Caco-2 (cell line): ENCODE measurements around the gene NHP2. TPM values are rescaled to one million over a fixed set of nuclear protein-coding genes. Genes with fewer than 3 reads are reported as not detected.

Experiments used
- BruUV-seq: library from RNA; stranded (reverse); fragments of 400-500 nt; replicated peaks from 2 replicates; lab custom pipeline; 2021; lab: Mats Ljungman, UMichigan
- CTCF ChIA-PET: fragments of 300-600 bp; sonication (Branson Sonifier 250); formaldehyde crosslinking; loops from one replicate; lab custom pipeline; 2022; ENCODE audit warnings: antibody characterized with exemption; lab: Charles Lee
- POLR2A ChIA-PET: fragments of 300-600 bp; sonication (Branson Sonifier 250); formaldehyde crosslinking; loops from one replicate; lab custom pipeline; 2022; ENCODE audit warnings: antibody characterized with exemption; lab: Charles Lee
- DNase-seq, 2 experiments: peaks; one replicate each; pipeline versions ENCODE4 v3.0.0 to v3.0.0-alpha.2; 2020 to 2022
- H3K27me3 ChIP-seq: replicated peaks from 2 replicates; pipeline ENCODE4 v1.6.0; 2011; ENCODE audit warnings: low read length; ENCODE audit not compliant: control insufficient read depth, insufficient read depth
- H3K36me3 ChIP-seq: 2 replicates; pipeline ENCODE4 v1.5.1; 2011; ENCODE audit warnings: low read length; ENCODE audit not compliant: control insufficient read depth, insufficient read depth
- H3K4me1 ChIP-seq: fragments of 250-450 bp; sonication (Bioruptor Pico); 2 replicates; pipeline ENCODE4 v1.5.1; 2020; ENCODE audit warnings: mild to moderate bottlenecking
- H3K4me3 ChIP-seq: 2 replicates; pipeline ENCODE4 v1.5.1; 2011; ENCODE audit warnings: low read depth, mild to moderate bottlenecking, control low read depth, low read length
- H3K9me3 ChIP-seq: fragments of 250-450 bp; sonication (Bioruptor Pico); 2 replicates; pipeline ENCODE4 v1.5.1; 2020; ENCODE audit warnings: mild to moderate bottlenecking, moderate library complexity
- H3K27ac Mint-ChIP-seq: one replicate; pipeline ENCODE4 v1.8.0; 2022; ENCODE audit warnings: mixed read lengths; ENCODE audit not compliant: unreplicated experiment
- H3K27me3 Mint-ChIP-seq: one replicate; pipeline ENCODE4 v1.8.0; 2022; ENCODE audit warnings: mixed read lengths; ENCODE audit not compliant: insufficient read depth, unreplicated experiment
- H3K36me3 Mint-ChIP-seq: one replicate; pipeline ENCODE4 v1.8.0; 2022; ENCODE audit warnings: mild to moderate bottlenecking, mixed read lengths; ENCODE audit not compliant: insufficient read depth, unreplicated experiment
- H3K4me1 Mint-ChIP-seq: one replicate; pipeline ENCODE4 v1.8.0; 2022; ENCODE audit warnings: low read depth, mixed read lengths; ENCODE audit not compliant: unreplicated experiment
- H3K4me3 Mint-ChIP-seq: one replicate; pipeline ENCODE4 v1.8.0; 2022; ENCODE audit warnings: mild to moderate bottlenecking, moderate library complexity, mixed read lengths; ENCODE audit not compliant: unreplicated experiment
- H3K9me3 Mint-ChIP-seq: one replicate; pipeline ENCODE4 v1.8.0; 2022; ENCODE audit warnings: mixed read lengths; ENCODE audit not compliant: unreplicated experiment
- CTCF ChIP-seq, 2 experiments: fragments of 200-600 bp in 1 of 2; IDR thresholded peaks; 1 replicate in 1 of 2; 2 replicates in 1 of 2; pipeline versions ENCODE4 v1.5.1 to v1.8.0; 2011 to 2022; ENCODE audit warnings: antibody characterized with exemption in 1 of 2, control low read depth in 1 of 2, inconsistent platforms in 1 of 2, low read depth in 1 of 2, low read length in 1 of 2, mild to moderate bottlenecking in 1 of 2, moderate library complexity in 1 of 2; ENCODE audit not compliant: insufficient read depth in 1 of 2, severe bottlenecking in 1 of 2, unreplicated experiment in 1 of 2
- intact Hi-C: fragments of 100-400 bp; cut with micrococcal nuclease; formaldehyde crosslinking; loops from one replicate; pipeline ENCODE4 v1.10.0; 2022; ENCODE audit not compliant: unreplicated experiment
- total RNA-seq: library from RNA; stranded (reverse); gene quantifications from 2 replicates; pipeline ENCODE4 v1.2.3, GENCODE V29; 2022

NHP2 gene
- total RNA-seq, 1 experiment from 2014 or later, result 127 TPM

GRCh38 chr5:178170455-178170854, 16.8 kb upstream of the NHP2 start:
- Histone ChIP-seq H3K36me3 (no peaks in the 10 kb centered on the region), H3K9me3 (no peaks in the 10 kb centered on the region), H3K4me1 (no peaks in the 10 kb centered on the region), H3K4me3 (no peak overlapping the region), H3K27me3 (no peaks in the 10 kb centered on the region; the same call in 1 of the 2 replicates)
- Mint-ChIP-seq H3K4me1 (no peaks in the 10 kb centered on the region), H3K9me3 (no peaks in the 10 kb centered on the region), H3K27me3 (no peaks in the 10 kb centered on the region), H3K36me3 (no peaks in the 10 kb centered on the region), H3K4me3 (no peak overlapping the region), H3K27ac (no peak overlapping the region)
- no peak for DNase-seq
- intact Hi-C loops, result no loop called here
- CTCF ChIA-PET, result no interaction called here
- BruUV-seq, result no TSS peak
- POLR2A ChIA-PET, result no interaction called here
- no peak for TF ChIP-seq CTCF (IDR thresholded peaks at IDR 0.05; ENCODE audit: insufficient read depth in 1 of 2, low read depth in 1 of 2, low read length in 1 of 2, severe bottlenecking in 1 of 2, unreplicated experiment in 1 of 2)

GRCh38 chr5:178165581-178165980, 11.9 kb upstream of the NHP2 start:
- POLR2A ChIA-PET, result no interaction called here
- BruUV-seq, result no TSS peak

More at GRCh38 chr5:178165581-178165980, 11.9 kb upstream of the NHP2 start:
- Mint-ChIP-seq H3K9me3 (no peaks in the 10 kb centered on the region), H3K27ac (no peak overlapping the region), H3K36me3 (no peaks in the 10 kb centered on the region), H3K4me1 (peaks cover 7% of the 10 kb centered on the region), H3K27me3 (peaks cover 14% of the 10 kb centered on the region), H3K4me3 (no peak overlapping the region)
- no peak for TF ChIP-seq CTCF (IDR thresholded peaks at IDR 0.05; ENCODE audit: insufficient read depth in 1 of 2, low read depth in 1 of 2, low read length in 1 of 2, severe bottlenecking in 1 of 2, unreplicated experiment in 1 of 2)
- Histone ChIP-seq H3K4me1 (0 out of 2 replicates have a peak, but pooled peaks cover 4% of the 10 kb centered on the region), H3K9me3 (no peaks in the 10 kb centered on the region), H3K4me3 (no peak overlapping the region), H3K36me3 (no peaks in the 10 kb centered on the region), H3K27me3 (no peaks in the 10 kb centered on the region; the same call in none of the 2 replicates)
- CTCF ChIA-PET, result interaction anchor here (1.3 kb wide), 1 partner anchor 90 kb away, joined by 6 read pairs; no protein-coding TSS in a partner anchor
- intact Hi-C loops, result loop anchor here (2.0 kb wide), 1 partner anchor 19 kb away; no protein-coding TSS in a partner anchor
- no peak for DNase-seq
